ENCODE results near the gene OARD1. TPM values are rescaled to one million over a fixed set of nuclear protein-coding genes. Genes with fewer than 3 reads are reported as not detected.
A peak's percentile ranks its signal among the peaks of the same experiment; 100 is the strongest.

OARD1 gene
- total and polyA plus RNA-seq, 4 donors, result 22.2 to 27.0 (median 24.3) TPM

DNA sequence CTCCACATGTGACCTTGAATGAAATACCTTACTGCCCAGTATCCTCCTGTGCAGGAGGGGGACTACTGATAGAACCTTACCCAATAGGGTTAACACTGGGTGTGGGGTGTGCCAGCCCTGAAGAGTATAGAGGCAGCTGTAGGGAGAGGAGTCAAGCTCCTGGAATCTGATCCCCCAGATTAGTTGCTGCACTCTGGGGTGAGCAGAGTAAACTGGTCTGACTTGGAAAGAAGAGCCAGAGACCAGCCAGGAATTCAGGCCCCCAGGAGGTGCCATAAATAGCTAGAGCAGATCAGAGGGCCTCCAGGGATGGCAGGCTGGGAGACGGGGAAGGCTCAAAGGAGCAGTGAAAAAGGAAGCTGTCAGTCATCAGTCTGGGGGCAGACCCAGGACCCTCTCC lies 22.6 kb downstream of the OARD1 start:
- Histone ChIP-seq H3K4me1 (ENCODE audit: control insufficient read depth in 5 of 5, insufficient read depth in 5 of 5, low read length in 5 of 5) (peaks cover 0 to 8% (median 0%) of the 10 kb centered on the region in 5 donors), H3K9me3 (ENCODE audit: control insufficient read depth in 4 of 4, insufficient read depth in 3 of 4, low read length in 3 of 4) (no peaks in the 10 kb centered on the region), H3K9ac (ENCODE audit: insufficient read depth in 1 of 2, low read length in 2 of 2) (no peak overlapping the region), H3K27me3 (ENCODE audit: control insufficient read depth in 3 of 3, insufficient read depth in 3 of 3, low read length in 2 of 3) (no peaks in the 10 kb centered on the region), H3K27ac (ENCODE audit: low read depth in 1 of 2, low read length in 1 of 2) (peak overlapping the region in 1 of 2 donors; percentile 49), H3K36me3 (ENCODE audit: control insufficient read depth in 4 of 4, insufficient read depth in 4 of 4, low read length in 4 of 4) (no peaks in the 10 kb centered on the region), H3K4me3 (no peak overlapping the region)
- 82 to 90% methylated on average over 1 of the region's 1 CpG for WGBS, 2 donors
- ATAC-seq (ENCODE audit: insufficient read depth, low FRiP score), result no peak
- DNase-seq, result no peak
- TF ChIP-seq, protein P1, sequence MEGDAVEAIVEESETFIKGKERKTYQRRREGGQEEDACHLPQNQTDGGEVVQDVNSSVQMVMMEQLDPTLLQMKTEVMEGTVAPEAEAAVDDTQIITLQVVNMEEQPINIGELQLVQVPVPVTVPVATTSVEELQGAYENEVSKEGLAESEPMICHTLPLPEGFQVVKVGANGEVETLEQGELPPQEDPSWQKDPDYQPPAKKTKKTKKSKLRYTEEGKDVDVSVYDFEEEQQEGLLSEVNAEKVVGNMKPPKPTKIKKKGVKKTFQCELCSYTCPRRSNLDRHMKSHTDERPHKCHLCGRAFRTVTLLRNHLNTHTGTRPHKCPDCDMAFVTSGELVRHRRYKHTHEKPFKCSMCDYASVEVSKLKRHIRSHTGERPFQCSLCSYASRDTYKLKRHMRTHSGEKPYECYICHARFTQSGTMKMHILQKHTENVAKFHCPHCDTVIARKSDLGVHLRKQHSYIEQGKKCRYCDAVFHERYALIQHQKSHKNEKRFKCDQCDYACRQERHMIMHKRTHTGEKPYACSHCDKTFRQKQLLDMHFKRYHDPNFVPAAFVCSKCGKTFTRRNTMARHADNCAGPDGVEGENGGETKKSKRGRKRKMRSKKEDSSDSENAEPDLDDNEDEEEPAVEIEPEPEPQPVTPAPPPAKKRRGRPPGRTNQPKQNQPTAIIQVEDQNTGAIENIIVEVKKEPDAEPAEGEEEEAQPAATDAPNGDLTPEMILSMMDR (IDR thresholded peaks at IDR 0.05; ENCODE audit: control extremely low read depth, extremely low read depth), result no peak

- no peak for ATAC-seq (ENCODE audit: insufficient read depth, low FRiP score)
- Histone ChIP-seq H3K36me3 (ENCODE audit: control insufficient read depth in 4 of 4, insufficient read depth in 4 of 4, low read length in 4 of 4) (no peaks in the 10 kb centered on the region), H3K9me3 (ENCODE audit: control insufficient read depth in 4 of 4, insufficient read depth in 3 of 4, low read length in 3 of 4) (no peaks in the 10 kb centered on the region), H3K9ac (ENCODE audit: insufficient read depth in 1 of 2, low read length in 2 of 2) (no peak overlapping the region), H3K4me1 (ENCODE audit: control insufficient read depth in 5 of 5, insufficient read depth in 5 of 5, low read length in 5 of 5) (peaks cover 0 to 8% (median 0%) of the 10 kb centered on the region in 5 donors), H3K4me3 (no peak overlapping the region), H3K27ac (ENCODE audit: low read depth in 1 of 2, low read length in 1 of 2) (no peak overlapping the region), H3K27me3 (ENCODE audit: control insufficient read depth in 3 of 3, insufficient read depth in 3 of 3, low read length in 2 of 3) (no peaks in the 10 kb centered on the region)
- WGBS, 2 donors, result 72 to 77% methylated on average over 9 of the region's 9 CpGs
- TF ChIP-seq, protein P1 (IDR thresholded peaks at IDR 0.05; ENCODE audit: control extremely low read depth, extremely low read depth), result no peak
- peak in 1 of 3 donors; percentile 18 for DNase-seq
Observed at GRCh38 chr6:41047745-41048732, 24.1 kb downstream of the OARD1 start.

DNA sequence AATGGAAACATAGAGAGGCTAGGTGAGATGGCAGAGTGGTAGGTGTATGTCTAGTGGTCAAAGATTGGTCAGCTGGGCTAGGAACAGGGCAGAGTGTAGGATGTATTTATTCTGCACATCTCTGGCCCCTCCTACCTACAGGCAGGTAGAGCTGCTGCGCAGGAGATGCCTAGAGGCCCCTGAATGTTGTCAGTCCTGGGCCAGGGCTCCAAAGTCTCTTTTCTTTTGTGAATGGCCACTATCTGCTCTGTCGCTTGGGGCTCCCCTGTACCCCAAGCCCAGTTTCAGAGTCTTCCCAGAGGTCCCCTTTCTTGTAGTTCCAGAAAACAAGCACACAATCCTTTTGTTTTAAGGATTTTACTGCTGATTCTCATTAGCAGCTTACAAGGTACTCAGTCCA lies 24.9 kb downstream of the OARD1 start:
- no peak overlapping the region for H3K27ac ChIP-seq (ENCODE audit: low read depth in 1 of 2, low read length in 1 of 2)
- ATAC-seq (ENCODE audit: insufficient read depth, low FRiP score), result no peak

More for the DNA sequence above, 24.9 kb downstream of the OARD1 start:
- no peak overlapping the region for H3K9ac ChIP-seq (ENCODE audit: insufficient read depth in 1 of 2, low read length in 2 of 2)
- H3K27me3 ChIP-seq (ENCODE audit: control insufficient read depth in 3 of 3, insufficient read depth in 3 of 3, low read length in 2 of 3), result no peaks in the 10 kb centered on the region
- no peaks in the 10 kb centered on the region for H3K36me3 ChIP-seq (ENCODE audit: control insufficient read depth in 4 of 4, insufficient read depth in 4 of 4, low read length in 4 of 4)
- H3K4me1 ChIP-seq (ENCODE audit: control insufficient read depth in 5 of 5, insufficient read depth in 5 of 5, low read length in 5 of 5), result peaks cover 0 to 8% (median 0%) of the 10 kb centered on the region in 5 donors
- WGBS, 2 donors, result 97 to 100% methylated on average over 2 of the region's 2 CpGs
- H3K4me3 ChIP-seq, result no peak overlapping the region
- TF ChIP-seq, protein P1 (IDR thresholded peaks at IDR 0.05; ENCODE audit: control extremely low read depth, extremely low read depth), result no peak
- no peak for DNase-seq
- no peaks in the 10 kb centered on the region for H3K9me3 ChIP-seq (ENCODE audit: control insufficient read depth in 4 of 4, insufficient read depth in 3 of 4, low read length in 3 of 4)
